NCI-H2196 treated with DMSO at 0.1 percent for 48 hours (cell line): Measurements from ENCODE around the gene OR6Y1.

Experiments
- DNase-seq: peaks from one replicate; lab custom pipeline; 2025; ENCODE audit not compliant: unreplicated experiment; lab: John Stamatoyannopoulos, UW

Gene OR6Y1, protein sequence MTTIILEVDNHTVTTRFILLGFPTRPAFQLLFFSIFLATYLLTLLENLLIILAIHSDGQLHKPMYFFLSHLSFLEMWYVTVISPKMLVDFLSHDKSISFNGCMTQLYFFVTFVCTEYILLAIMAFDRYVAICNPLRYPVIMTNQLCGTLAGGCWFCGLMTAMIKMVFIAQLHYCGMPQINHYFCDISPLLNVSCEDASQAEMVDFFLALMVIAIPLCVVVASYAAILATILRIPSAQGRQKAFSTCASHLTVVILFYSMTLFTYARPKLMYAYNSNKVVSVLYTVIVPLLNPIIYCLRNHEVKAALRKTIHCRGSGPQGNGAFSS

DNA sequence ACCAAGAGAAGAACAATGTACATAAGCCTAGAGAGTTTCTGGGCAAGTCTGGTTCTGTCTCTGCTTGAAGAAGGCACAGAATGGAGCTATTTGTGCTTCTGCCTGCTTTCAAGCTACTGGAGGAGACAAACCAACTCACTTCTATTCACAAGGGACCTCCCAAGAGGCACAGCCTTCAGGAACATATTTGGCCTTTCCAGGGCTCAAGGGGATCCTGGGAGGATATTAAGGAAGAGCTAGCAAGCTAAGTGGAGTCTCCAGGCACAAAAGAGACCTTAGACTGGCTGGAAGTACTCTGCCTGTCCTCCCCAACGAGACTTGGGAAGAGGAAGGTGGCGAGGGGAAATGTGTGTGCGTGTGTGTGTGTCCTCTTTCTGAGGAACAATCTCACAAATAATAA, at the start of gene OR6Y1:
OR6Y1 (minus strand) TSS at position 54 of the 400 bp plus-strand sequence. CDS start 6,300 bp downstream, outside the sequence.
- no peak for DNase-seq

DNA sequence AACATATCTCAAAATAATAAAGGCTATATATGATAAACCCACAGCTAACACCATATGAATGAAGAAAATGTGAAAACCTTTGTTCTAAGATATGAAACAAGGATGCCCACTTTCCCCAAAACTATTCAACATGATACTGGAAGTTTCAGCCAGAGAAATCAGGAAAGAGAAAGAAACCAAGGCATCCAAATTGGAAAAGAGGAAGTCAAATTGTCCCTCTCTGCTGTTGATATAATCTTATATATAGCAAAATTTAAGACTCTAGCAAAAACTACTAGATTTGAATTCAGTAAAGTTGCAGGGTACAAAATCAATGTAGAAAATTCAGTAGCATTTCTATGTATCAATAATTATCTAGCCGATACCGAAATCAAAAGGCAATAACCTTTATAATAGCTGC, 46.5 kb upstream of the OR6Y1 start:
- DNase-seq = no peak

DNA sequence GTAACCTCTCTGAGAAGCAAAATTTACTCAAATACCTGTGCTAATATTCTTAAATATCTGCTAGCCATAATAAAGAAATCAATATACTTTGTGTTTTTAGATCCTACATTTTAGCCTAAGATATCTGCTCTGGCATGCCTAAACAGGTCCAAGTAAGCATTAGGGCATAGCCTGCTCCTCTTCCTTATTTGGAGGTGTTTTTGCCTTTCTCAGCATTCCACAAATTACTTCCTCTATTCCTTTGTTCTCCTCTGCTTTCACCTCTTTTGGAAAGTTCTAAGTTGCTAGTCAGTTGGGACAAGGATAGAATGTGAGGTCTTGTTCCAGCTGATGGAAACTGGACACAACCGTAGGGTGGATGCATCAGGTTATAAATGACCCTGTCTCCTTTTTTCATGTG, 32.7 kb upstream of the OR6Y1 start:
- DNase-seq = no peak

DNA sequence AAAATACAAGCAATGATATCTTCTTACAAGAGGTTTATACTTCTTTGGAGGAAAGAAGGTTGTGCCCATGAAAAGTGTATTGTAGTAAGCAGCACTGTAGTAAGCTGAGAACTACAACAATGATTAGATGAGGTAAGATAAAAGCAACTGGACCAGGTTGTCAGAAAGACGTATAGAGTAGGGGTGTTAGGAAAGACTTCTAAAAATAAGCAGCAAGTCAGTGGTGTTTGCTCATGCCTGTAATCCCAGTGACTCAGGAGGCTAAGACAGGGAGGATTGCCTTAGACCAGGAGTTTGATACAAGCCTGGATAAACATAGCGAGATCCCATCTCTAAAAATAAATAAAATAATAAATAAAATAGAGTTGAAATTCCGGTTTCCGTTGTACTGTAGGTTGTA, 29.8 kb upstream of the OR6Y1 start:
- no peak for DNase-seq

DNA sequence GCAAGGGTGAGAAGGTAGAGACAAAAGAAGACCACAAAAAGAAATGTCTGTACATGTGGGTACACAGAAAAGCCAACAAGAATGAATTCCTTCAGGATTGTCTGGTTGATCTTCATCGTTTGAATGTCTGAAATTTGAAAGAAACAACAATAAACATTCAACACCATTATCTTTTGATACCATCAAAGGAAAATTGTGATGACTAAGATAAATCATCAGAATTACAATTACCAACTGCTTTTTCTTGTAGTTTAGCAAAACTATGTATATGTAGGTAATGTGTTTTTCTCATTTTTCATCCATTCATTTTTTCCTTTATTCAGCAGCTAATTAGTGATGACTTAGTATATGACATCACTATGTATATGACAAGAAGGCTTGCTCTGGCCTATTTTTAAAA, 25.5 kb upstream of the OR6Y1 start, which contains the start of gene OR10X1:
OR10X1 (minus strand) TSS at position 167 of the 400 bp plus-strand sequence; CDS start at position 167, 0 bp downstream.
- no peak for DNase-seq

DNA sequence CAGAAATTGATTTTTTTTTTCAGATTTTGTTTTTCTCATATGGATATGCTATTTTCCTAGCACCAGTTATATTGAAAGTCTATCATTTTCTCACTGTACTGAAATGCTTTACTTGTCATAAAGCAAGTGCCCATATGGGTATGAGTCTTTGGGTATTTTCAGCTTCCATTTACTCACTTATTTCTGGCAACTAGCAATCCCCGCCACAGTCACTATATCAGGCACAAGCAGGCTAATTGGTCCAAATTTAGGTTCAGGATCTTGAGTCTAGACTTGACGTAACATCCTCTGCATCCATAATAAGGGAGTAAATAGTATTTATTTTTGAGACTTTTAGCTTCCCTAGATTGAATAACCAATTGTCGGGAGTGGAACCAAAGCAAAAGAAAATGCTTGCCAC, 23.4 kb upstream of the OR6Y1 start:
- no peak for DNase-seq

DNA sequence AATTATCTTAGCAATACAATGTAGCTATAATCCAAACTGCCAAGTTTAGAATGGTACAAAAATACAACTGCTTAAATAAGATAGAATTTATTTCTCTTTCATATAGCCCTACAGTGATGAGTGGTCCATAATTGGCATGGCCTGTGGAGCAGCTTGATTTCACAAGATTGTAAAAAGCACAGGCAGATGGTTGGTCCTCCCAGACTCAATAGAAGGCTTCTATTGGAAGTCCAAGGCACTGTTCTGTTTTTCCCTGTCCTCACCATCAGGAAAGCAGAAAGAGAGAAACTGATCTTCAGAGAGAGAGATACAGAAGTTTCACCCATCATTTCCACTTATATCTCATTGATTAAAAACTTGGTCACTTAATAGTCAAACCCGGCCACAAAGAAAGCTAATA, 18.0 kb upstream of the OR6Y1 start:
- no peak for DNase-seq

DNA sequence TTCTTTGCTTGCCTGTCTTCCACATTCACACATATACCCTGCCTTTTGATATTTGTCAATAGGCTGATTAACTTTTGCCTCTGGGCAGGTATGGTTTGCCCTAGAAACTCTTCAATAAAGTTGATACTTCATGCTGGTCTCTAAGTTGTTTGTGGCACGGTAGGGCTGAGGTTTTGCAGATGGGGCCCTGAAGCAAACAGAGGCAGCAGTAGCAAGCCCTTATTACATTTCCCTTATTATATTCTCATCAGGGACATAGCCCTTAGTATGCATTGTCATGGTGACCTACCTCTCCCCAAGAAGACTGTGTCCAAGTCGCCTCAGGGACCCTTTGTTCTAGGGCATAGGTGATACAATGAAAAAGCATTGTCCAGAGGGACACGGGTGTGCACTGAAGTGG, 16.3 kb upstream of the OR6Y1 start, which contains the start of gene OR6P1:
OR6P1 (minus strand) TSS at position 101 of the 400 bp plus-strand sequence. CDS start 6,976 bp downstream, outside the sequence.
- no peak for DNase-seq

DNA sequence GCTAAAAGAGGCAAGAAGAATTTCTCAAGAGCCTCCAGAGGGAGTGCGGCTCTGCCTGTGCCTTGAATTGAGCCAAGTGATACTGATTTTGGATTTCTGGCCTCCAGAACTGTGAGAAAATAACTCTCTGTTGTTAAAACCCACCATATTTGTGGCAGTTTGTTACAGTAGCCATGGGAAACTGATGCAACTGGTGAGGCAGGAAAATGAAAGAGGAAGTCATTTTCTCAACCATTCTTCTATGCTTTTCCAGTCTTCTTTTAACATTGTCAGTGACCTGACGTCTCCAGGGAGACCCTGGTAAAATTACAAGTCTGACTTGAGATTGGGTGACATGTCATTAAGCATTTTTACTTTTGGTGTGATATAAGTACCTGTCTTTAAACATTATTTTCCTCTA, 10.4 kb upstream of the OR6Y1 start:
- DNase-seq = no peak

DNA sequence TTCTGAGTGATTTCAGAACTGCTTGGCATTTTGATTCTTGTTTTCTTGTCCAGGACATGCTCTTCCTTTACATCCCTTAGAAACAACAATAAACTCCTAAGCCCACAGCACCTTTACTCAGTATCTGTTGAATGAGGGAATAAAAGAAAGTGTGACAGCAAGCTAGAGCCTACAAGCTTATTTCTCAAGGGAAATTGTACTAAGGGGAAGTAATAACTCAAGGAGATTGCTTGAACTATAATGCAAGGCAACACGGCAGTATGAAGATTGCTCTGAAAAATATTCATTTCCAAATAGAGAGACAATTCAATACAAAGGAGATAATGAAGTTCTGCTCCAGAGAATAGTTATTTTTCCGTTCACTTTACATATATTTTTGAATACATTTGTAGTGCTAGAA, 9.6 kb upstream of the OR6Y1 start:
- no peak for DNase-seq

DNA sequence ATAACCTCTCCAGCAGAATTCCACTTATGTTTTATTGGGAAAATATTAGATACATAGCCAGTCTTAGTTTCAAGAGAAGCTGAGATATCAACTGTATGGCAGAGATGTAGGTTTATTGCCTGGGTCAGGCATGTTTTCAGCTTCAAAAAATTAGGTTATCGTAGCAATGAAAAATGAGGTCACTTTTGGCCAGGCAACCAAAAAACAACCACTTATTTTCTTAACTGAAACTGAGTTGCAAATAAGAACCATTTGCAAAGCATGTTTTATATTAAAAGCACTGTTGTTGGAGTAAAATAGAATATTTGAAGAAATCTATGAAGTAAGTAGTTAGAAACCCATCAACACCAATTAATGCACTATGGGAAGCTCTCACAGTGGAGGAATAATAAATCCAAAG, 5.5 kb upstream of the OR6Y1 start:
- DNase-seq = no peak

DNA sequence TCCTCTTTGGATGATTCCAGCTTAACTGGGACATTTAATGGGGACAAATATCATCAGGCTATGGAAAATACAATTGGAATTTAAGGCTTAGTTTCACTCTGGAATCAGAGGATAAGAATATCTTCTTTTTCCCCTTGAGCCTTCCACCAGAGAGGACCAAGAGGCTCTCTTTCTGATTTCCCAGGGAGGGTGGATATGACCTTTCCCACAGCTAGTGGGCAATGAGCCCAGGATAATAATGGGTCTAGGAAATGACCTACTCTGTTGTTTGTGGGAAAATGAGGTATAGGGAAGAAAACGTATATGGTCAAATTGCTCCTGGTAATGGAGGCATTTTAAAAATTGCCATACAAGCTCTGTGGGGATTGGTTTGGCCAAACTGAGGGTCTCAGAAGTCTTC, 1.9 kb downstream of the OR6Y1 start:
- DNase-seq = no peak

DNA sequence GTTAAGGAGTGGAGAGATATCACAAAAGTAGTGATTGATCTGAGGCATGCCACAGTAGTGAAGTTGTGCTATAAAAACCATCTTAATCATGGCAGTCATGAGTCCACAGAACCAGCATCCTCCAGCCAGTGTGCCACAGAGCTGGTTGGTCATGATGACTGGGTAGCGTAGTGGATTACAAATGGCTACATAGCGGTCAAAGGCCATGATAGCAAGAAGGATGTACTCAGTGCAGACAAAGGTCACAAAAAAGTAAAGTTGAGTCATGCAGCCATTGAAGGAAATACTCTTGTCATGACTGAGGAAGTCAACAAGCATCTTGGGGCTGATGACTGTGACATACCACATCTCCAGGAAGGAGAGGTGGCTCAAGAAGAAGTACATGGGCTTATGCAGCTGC, 6.7 kb downstream of the OR6Y1 start:
- DNase-seq = no peak

DNA sequence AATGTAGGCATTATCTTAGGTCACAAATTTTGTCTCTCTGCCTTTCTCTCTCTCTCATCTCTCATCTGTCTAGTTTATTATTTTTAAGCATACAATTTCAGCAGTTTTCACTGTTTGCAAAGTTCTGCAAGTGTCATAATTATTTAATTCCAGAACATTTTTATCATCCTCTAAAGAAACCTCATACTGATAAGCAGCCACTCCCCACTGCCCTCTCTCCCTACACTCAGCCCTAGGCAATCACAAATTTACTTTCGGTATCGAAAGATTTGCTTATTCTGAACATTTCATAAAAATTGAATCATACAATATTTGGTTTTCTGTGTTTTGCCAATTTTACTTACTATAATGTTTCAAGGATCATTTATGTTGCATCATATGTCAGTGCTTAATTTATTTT, 16.6 kb downstream of the OR6Y1 start:
- no peak for DNase-seq

DNA sequence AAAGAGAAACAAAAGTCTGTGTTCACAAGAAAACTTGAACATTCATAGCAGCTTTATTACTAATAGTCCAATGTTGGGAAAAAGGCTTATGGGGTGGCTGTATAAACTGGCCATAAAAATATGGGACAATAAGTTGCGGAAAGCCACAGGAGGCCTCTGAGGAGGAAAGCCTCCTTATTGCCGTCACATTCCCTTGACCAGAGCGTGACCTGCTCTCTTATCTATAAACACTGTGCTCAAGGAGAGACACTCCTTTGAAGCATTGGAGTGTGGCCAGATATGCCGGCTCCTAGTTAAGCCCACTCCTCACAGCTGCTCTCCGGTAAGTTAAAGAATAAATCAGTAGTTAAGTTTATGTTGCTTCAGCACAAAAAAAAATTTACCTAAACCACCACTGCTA, 19.7 kb downstream of the OR6Y1 start:
- DNase-seq = no peak

DNA sequence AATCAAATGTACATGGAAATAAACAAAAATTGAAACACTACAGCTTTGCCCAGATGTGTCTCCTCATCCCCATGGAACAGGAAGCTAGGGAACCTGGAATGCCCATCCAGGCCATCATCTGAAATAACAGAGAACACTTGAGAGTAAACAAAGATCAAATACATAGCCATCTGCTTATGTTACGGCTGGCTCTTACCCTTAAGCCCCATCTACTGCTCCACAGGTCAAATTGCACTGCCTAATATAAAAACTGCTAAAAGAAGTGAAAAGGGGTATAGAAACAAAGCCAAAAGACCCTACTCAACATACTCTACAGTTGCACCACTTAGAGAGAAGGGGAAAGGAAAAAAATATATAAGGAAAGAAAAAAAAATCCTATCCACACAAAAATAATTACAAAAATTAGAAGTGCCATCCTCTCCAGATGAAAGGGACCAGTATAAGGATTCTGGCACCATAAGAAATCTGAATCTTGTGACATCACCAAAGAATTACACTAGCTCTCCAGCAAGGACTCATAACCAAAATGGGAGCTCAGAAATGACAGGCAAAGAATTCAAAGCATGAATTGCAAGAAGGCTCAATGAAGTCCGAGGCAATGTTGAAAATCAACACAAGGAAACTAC, 26.9 kb downstream of the OR6Y1 start:
- DNase-seq = no peak

DNA sequence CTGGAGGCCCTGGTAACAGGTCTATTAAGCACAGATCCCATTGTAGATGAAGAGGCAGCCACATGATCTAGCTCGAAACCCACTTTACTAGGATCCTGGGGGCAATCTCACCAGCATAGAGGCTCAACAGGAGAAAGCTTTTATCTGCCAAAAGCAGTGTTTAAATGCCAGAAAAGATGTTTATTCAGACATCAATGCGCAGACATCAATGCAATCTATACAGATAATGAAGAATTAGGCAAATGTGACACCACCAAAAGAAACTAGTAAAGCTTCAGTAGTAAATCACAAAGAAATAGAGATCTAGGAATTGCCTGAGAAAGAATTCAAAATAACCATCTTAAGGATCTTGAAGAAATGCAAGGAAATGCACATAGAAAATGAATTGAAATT, 32.5 kb downstream of the OR6Y1 start:
- no peak for DNase-seq

DNA sequence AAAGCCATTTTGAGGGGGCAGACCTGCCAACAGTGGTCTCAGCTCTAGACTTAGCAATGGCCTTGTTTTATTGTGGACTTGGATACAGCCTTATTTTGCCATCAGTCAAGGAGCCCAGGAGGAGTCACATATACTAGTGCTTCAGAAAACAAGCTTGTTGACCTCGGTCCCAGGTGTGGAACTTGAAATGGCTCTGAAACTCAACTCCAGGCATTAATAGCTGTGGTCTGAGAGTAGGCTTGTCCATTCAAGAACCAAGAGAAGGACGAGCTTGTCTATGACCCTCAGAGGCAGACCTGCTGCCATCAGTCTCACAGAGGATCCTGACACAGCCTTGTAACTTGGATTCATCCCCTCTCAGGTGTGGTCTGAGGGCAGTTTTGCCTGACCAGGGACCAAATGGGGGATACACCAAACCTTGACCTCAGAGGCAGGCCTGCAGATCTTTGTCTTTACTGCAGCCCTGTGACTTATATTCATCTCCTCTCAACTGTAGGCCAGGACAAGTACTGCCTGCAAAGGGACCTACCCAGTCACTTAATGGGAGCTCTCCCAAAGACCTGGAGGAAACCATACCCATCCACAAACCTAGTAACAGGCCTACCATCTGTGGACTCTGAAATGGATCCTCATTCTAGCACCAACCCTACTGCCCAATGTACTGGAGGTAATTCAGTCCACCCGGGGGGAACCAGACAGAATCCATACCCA, 33.1 kb downstream of the OR6Y1 start:
- DNase-seq = no peak

DNA sequence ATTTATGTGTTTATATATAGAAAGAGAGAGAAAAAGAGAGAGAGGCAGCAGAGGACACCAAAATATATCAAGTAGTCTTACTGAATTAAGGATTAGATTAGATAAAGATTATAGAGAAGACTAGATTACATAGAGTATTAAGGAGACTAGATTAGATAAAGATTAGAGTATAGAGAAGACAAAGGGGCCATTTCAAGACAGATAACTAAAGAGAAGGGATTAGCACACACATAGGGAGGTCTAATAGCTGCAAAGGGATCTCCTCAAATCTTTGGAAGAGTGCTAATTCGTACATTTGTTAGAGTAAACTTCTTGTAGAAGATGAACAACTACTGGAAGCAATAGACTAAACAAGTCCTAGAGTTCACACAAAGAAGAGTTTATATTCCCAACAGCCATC, 34.2 kb downstream of the OR6Y1 start:
- no peak for DNase-seq

DNA sequence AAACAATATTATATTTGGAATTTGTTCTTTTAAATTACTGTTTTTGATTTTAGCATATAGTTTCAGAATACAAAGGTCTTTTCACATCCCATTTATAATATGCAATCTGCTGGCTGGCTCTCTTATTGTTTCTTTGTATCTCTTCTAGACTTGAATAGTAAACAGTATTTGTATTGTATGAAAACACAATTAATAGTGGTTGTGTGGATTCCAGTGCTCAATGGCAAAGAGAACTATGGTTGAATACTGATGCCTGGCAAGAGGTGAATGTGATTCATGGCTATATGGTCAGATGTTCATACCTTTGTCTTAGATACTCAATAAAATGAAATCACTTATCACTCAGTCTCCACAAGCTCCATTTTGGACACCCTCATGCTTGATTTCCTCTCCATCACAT, 37.2 kb downstream of the OR6Y1 start:
- no peak for DNase-seq

DNA sequence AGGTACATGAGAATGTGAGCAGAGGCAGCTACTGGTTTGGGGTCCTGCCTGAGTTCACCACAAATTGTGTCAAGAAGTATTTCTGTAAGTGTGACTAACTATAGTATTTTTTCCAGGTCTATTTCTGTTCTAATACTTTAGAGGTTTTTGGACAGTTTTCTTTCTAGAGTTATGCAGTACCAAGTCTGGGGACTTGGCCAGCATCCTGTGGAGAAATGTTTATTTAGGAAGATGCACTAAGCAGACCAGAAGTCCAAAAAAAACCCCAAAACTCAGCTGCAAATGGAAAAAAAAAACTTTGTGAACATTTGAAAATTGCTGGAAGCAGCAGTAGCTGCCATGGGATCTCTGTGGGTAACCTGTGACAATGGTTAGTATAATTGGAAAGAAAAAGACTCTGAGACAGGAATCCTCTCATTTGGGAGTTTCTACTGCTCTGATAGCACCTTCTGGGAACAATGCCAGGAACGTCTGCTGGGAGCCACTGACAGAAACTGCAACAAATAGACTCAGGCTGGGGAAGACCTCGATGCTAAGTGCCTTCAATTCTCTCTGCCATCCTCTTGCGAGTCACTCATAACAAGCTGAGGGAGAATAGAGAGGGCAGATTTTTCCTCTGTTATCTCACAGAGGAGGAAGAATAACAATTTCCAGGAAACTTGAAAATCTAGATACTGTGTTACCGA, 44.6 kb downstream of the OR6Y1 start:
- DNase-seq = no peak
